WTC11 (cell line): Measurements from ENCODE around the gene ARSB. TPM values are rescaled to one million over a fixed set of nuclear protein-coding genes. Genes with fewer than 3 reads are reported as not detected.

Experiments used
- ATAC-seq: fragments of 200-7000 bp; cut with Tn5 transposase; 2 replicates; pipeline ENCODE4 v1.10.0; 2021; ENCODE audit warnings: mild to moderate bottlenecking, moderate library complexity
- CTCF ChIA-PET: fragments of 300-600 bp; sonication (Branson Sonifier 250); formaldehyde crosslinking; loops from one replicate; lab custom pipeline; 2021; ENCODE audit warnings: antibody characterized with exemption; lab: Charles Lee
- POLR2A ChIA-PET: fragments of 350-600 bp; sonication (Branson Sonifier 250); formaldehyde crosslinking; loops from one replicate; lab custom pipeline; 2021; ENCODE audit warnings: antibody characterized with exemption; lab: Charles Lee
- DNase-seq: peaks from one replicate; pipeline ENCODE4 v3.0.0; 2021; ENCODE audit warnings: low spot score
- H3K27ac Mint-ChIP-seq: 2 replicates; pipeline ENCODE4 v1.8.0; 2021; ENCODE audit warnings: mixed read lengths
- H3K27me3 Mint-ChIP-seq: 2 replicates; pipeline ENCODE4 v1.8.0; 2021; ENCODE audit warnings: low read depth, mild to moderate bottlenecking, moderate library complexity, mixed read lengths
- H3K36me3 Mint-ChIP-seq: 2 replicates; pipeline ENCODE4 v1.8.0; 2021; ENCODE audit warnings: mixed read lengths
- H3K4me1 Mint-ChIP-seq: 2 replicates; pipeline ENCODE4 v1.8.0; 2022; ENCODE audit warnings: mixed read lengths
- H3K4me3 Mint-ChIP-seq: 2 replicates; pipeline ENCODE4 v1.8.0; 2021; ENCODE audit warnings: mild to moderate bottlenecking, moderate library complexity, mixed read lengths
- H3K9me3 Mint-ChIP-seq: 2 replicates; pipeline ENCODE4 v1.8.0; 2021; ENCODE audit warnings: mixed read lengths
- ELF4 ChIP-seq: sonication (generic); formaldehyde crosslinking; IDR thresholded peaks from 2 replicates; pipeline ENCODE4 v1.8.1; 2022; ENCODE audit warnings: low read depth, mild to moderate bottlenecking, moderate library complexity, missing genetic modification reagents
- EMX1 ChIP-seq: fragments of 250-450 bp; sonication (Bioruptor Pico); IDR thresholded peaks from 2 replicates; pipeline ENCODE4 v1.8.0; 2021; ENCODE audit warnings: mild to moderate bottlenecking
- FOXP1 ChIP-seq: sonication (generic); formaldehyde crosslinking; IDR thresholded peaks from 2 replicates; pipeline ENCODE4 v1.8.0; 2022; ENCODE audit warnings: missing genetic modification reagents, mild to moderate bottlenecking, moderate library complexity, borderline replicate concordance
- HMGA2 ChIP-seq: fragments of 250-450 bp; sonication (Bioruptor Pico); IDR thresholded peaks from 2 replicates; pipeline ENCODE4 v1.4.0; 2021; ENCODE audit warnings: mild to moderate bottlenecking, moderate library complexity
- NFATC4 ChIP-seq: fragments of 250-450 bp; sonication (Bioruptor Pico); IDR thresholded peaks from 2 replicates; pipeline ENCODE4 v1.9.0; 2021; ENCODE audit warnings: mild to moderate bottlenecking
- NR1H2 ChIP-seq: sonication (generic); formaldehyde crosslinking; IDR thresholded peaks from 2 replicates; pipeline ENCODE4 v1.9.0; 2021; ENCODE audit warnings: mild to moderate bottlenecking, moderate library complexity, missing genetic modification reagents
- SMAD4 ChIP-seq: sonication (generic); formaldehyde crosslinking; IDR thresholded peaks from 2 replicates; pipeline ENCODE4 v1.8.0; 2022; ENCODE audit warnings: mild to moderate bottlenecking, missing genetic modification reagents
- TEAD4 ChIP-seq: sonication (generic); formaldehyde crosslinking; IDR thresholded peaks from 2 replicates; pipeline ENCODE4 v1.8.0; 2022; ENCODE audit warnings: mild to moderate bottlenecking, missing genetic modification reagents
- ZNF219 ChIP-seq: sonication (generic); formaldehyde crosslinking; IDR thresholded peaks from 2 replicates; pipeline ENCODE4 v1.8.0; 2023; ENCODE audit warnings: missing genetic modification reagents, mild to moderate bottlenecking, borderline replicate concordance
- ZNF317 ChIP-seq: sonication (generic); formaldehyde crosslinking; IDR thresholded peaks from 2 replicates; pipeline ENCODE4 v1.8.1; 2023; ENCODE audit warnings: low read depth, mild to moderate bottlenecking, moderate library complexity, missing genetic modification reagents, borderline replicate concordance
- total RNA-seq: library from RNA; stranded (reverse); gene quantifications from 3 replicates; pipeline ENCODE4 v1.2.3, GENCODE V29; 2021
- TF ChIP-seq, protein P1 (sequence below): sonication (generic); formaldehyde crosslinking; IDR thresholded peaks from 2 replicates; pipeline ENCODE4 v1.8.1; 2022; ENCODE audit warnings: low read depth, missing genetic modification reagents, borderline replicate concordance
- TF ChIP-seq, protein P2 (sequence below): fragments of 250-450 bp; sonication (Bioruptor Pico); IDR thresholded peaks from 2 replicates; pipeline ENCODE4 v1.9.0; 2021; ENCODE audit warnings: mild to moderate bottlenecking, borderline replicate concordance
- TF ChIP-seq, protein P3 (sequence below): sonication (generic); formaldehyde crosslinking; IDR thresholded peaks from 2 replicates; pipeline ENCODE4 v1.8.0; 2022; ENCODE audit warnings: missing genetic modification reagents
- TF ChIP-seq, protein P4 (sequence below): fragments of 250-450 bp; sonication (Bioruptor Pico); IDR thresholded peaks from 2 replicates; pipeline ENCODE4 v1.9.0; 2021; ENCODE audit warnings: mild to moderate bottlenecking
- TF ChIP-seq, protein P5 (sequence below): fragments of 250-450 bp; sonication (Bioruptor Pico); conservative IDR thresholded peaks from 2 replicates; pipeline ENCODE4 v1.9.0; 2021; ENCODE audit warnings: mild to moderate bottlenecking
- TF ChIP-seq, protein P6 (sequence below): fragments of 250-450 bp; sonication (Bioruptor Pico); IDR thresholded peaks from 2 replicates; pipeline ENCODE4 v1.9.0; 2021; ENCODE audit warnings: moderate library complexity, mild to moderate bottlenecking, inconsistent platforms, borderline replicate concordance
- TF ChIP-seq, protein P7 (sequence below): sonication (generic); formaldehyde crosslinking; IDR thresholded peaks from 2 replicates; pipeline ENCODE4 v1.8.0; 2022; ENCODE audit warnings: mild to moderate bottlenecking, missing genetic modification reagents

The ARSB gene
- total RNA-seq, 1 experiment from 2014 or later, result 9.7 TPM

DNA sequence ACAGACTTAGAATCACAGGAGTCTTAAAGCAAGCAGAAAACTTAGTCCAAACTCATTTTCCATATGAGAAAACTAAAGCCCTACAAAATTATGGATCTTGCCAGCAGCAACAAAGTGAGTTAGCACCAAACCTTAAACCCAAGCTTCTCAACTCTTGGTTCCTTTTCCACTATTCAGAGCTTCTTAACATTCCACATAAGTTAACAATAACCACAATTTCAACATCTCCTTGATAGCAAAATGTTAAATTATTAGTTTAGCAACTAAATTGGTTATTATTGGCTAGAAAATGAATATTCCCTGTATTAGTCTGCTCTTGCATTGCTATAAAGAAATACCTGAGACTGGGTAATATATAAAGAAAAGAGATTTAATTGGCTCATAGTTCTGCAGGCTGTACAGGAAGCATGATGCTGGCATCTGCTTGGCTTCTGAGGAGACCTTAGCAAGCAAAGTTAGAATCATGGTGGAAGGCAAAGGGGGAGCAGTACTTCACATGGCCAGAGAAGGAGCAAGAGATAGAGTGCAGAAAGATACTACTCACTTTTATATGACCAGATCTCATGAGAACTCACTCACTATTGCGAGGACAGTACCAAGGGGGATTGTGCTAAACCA lies 26.2 kb upstream of the ARSB start:
- DNase-seq (no peak), ATAC-seq (no peak)
- ChIA-PET POLR2A (no interaction called here), CTCF (interaction anchor here (1.3 to 1.5 kb wide), 2 partner anchors 9 to 14 kb away, joined by 3 to 4 read pairs; no protein-coding TSS in a partner anchor)
- peaks cover 27% of the 10 kb centered on the region for H3K9me3 Mint-ChIP-seq
- no peak overlapping the region for H3K4me3 Mint-ChIP-seq
- TF ChIP-seq ZNF317 (CRISPR knock-in tag) (no peak), NFATC4 (no peak), ZNF219 (no peak), SMAD4 (CRISPR knock-in tag) (no peak), EMX1 (CRISPR knock-in tag) (no peak), FOXP1 (CRISPR knock-in tag) (no peak), ELF4 (CRISPR knock-in tag) (no peak), TEAD4 (CRISPR knock-in tag) (no peak), NR1H2 (no peak), HMGA2 (CRISPR knock-in tag) (no peak)
- TF ChIP-seq, protein P1, sequence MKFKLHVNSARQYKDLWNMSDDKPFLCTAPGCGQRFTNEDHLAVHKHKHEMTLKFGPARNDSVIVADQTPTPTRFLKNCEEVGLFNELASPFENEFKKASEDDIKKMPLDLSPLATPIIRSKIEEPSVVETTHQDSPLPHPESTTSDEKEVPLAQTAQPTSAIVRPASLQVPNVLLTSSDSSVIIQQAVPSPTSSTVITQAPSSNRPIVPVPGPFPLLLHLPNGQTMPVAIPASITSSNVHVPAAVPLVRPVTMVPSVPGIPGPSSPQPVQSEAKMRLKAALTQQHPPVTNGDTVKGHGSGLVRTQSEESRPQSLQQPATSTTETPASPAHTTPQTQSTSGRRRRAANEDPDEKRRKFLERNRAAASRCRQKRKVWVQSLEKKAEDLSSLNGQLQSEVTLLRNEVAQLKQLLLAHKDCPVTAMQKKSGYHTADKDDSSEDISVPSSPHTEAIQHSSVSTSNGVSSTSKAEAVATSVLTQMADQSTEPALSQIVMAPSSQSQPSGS (CRISPR knock-in tag), result no peak
- TF ChIP-seq, protein P2, sequence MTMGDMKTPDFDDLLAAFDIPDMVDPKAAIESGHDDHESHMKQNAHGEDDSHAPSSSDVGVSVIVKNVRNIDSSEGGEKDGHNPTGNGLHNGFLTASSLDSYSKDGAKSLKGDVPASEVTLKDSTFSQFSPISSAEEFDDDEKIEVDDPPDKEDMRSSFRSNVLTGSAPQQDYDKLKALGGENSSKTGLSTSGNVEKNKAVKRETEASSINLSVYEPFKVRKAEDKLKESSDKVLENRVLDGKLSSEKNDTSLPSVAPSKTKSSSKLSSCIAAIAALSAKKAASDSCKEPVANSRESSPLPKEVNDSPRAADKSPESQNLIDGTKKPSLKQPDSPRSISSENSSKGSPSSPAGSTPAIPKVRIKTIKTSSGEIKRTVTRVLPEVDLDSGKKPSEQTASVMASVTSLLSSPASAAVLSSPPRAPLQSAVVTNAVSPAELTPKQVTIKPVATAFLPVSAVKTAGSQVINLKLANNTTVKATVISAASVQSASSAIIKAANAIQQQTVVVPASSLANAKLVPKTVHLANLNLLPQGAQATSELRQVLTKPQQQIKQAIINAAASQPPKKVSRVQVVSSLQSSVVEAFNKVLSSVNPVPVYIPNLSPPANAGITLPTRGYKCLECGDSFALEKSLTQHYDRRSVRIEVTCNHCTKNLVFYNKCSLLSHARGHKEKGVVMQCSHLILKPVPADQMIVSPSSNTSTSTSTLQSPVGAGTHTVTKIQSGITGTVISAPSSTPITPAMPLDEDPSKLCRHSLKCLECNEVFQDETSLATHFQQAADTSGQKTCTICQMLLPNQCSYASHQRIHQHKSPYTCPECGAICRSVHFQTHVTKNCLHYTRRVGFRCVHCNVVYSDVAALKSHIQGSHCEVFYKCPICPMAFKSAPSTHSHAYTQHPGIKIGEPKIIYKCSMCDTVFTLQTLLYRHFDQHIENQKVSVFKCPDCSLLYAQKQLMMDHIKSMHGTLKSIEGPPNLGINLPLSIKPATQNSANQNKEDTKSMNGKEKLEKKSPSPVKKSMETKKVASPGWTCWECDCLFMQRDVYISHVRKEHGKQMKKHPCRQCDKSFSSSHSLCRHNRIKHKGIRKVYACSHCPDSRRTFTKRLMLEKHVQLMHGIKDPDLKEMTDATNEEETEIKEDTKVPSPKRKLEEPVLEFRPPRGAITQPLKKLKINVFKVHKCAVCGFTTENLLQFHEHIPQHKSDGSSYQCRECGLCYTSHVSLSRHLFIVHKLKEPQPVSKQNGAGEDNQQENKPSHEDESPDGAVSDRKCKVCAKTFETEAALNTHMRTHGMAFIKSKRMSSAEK, result no peak
- TF ChIP-seq, protein P3, sequence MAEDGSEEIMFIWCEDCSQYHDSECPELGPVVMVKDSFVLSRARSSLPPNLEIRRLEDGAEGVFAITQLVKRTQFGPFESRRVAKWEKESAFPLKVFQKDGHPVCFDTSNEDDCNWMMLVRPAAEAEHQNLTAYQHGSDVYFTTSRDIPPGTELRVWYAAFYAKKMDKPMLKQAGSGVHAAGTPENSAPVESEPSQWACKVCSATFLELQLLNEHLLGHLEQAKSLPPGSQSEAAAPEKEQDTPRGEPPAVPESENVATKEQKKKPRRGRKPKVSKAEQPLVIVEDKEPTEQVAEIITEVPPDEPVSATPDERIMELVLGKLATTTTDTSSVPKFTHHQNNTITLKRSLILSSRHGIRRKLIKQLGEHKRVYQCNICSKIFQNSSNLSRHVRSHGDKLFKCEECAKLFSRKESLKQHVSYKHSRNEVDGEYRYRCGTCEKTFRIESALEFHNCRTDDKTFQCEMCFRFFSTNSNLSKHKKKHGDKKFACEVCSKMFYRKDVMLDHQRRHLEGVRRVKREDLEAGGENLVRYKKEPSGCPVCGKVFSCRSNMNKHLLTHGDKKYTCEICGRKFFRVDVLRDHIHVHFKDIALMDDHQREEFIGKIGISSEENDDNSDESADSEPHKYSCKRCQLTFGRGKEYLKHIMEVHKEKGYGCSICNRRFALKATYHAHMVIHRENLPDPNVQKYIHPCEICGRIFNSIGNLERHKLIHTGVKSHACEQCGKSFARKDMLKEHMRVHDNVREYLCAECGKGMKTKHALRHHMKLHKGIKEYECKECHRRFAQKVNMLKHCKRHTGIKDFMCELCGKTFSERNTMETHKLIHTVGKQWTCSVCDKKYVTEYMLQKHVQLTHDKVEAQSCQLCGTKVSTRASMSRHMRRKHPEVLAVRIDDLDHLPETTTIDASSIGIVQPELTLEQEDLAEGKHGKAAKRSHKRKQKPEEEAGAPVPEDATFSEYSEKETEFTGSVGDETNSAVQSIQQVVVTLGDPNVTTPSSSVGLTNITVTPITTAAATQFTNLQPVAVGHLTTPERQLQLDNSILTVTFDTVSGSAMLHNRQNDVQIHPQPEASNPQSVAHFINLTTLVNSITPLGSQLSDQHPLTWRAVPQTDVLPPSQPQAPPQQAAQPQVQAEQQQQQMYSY (CRISPR knock-in tag), result no peak
- TF ChIP-seq, protein P4, sequence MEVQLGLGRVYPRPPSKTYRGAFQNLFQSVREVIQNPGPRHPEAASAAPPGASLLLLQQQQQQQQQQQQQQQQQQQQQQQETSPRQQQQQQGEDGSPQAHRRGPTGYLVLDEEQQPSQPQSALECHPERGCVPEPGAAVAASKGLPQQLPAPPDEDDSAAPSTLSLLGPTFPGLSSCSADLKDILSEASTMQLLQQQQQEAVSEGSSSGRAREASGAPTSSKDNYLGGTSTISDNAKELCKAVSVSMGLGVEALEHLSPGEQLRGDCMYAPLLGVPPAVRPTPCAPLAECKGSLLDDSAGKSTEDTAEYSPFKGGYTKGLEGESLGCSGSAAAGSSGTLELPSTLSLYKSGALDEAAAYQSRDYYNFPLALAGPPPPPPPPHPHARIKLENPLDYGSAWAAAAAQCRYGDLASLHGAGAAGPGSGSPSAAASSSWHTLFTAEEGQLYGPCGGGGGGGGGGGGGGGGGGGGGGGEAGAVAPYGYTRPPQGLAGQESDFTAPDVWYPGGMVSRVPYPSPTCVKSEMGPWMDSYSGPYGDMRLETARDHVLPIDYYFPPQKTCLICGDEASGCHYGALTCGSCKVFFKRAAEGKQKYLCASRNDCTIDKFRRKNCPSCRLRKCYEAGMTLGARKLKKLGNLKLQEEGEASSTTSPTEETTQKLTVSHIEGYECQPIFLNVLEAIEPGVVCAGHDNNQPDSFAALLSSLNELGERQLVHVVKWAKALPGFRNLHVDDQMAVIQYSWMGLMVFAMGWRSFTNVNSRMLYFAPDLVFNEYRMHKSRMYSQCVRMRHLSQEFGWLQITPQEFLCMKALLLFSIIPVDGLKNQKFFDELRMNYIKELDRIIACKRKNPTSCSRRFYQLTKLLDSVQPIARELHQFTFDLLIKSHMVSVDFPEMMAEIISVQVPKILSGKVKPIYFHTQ (CRISPR knock-in tag), result no peak
- TF ChIP-seq, protein P5, sequence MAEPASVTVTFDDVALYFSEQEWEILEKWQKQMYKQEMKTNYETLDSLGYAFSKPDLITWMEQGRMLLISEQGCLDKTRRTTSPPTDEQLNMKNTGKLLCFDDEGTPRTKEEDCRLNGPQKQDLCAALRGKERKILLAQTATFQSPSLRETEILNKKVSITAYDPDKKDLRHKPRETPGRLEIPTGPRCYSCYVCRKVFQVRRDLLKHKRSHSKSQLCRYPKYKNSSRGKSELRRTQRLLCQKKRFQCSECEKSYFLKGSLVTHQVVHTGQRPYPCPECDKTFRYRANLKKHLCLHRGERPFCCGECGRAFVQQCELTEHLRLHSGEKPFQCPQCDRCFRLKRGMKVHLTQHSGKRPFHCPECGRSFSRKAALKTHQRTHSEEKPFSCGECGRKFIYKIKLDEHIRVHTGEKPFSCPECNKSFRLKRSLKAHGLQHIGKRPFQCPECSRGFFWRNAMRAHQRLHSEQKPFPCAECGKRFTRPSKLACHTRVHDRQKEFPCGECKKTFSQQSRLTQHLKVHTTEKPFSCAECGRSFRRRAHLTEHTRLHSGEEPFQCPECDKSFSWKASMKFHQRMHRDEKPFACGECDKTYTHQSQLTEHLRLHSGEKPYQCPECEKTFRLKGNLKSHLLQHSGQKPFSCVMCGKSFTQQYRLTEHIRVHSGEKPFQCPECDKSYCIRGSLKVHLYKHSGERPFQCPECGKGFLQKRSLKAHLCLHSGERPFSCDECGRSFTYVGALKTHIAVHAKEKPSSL, result no peak
- TF ChIP-seq, protein P6, sequence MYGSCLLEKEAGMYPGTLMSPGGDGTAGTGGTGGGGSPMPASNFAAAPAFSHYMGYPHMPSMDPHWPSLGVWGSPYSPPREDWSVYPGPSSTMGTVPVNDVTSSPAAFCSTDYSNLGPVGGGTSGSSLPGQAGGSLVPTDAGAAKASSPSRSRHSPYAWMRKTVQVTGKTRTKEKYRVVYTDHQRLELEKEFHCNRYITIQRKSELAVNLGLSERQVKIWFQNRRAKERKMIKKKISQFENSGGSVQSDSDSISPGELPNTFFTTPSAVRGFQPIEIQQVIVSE, result no peak
- TF ChIP-seq, protein P7, sequence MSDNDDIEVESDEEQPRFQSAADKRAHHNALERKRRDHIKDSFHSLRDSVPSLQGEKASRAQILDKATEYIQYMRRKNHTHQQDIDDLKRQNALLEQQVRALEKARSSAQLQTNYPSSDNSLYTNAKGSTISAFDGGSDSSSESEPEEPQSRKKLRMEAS, result no peak
- H3K27ac Mint-ChIP-seq, result no peak overlapping the region
- no peaks in the 10 kb centered on the region for H3K27me3 Mint-ChIP-seq
- H3K36me3 Mint-ChIP-seq, result peaks cover 11% of the 10 kb centered on the region
- no peaks in the 10 kb centered on the region for H3K4me1 Mint-ChIP-seq
